ENCODE results near the gene DLEU7. TPM values are rescaled to one million over a fixed set of nuclear protein-coding genes. Genes with fewer than 3 reads are reported as not detected.

The DLEU7 gene
- total and polyA plus RNA-seq, 2 of the 8 experiments (the other 6 are each of a cell fraction or from before 2014, with no cell fraction given): 4.9 to 5.2 TPM

GRCh38 chr13:50871405-50871804 lies 27.9 kb upstream of the DLEU7 start:
- no peak overlapping the region for H3K4me2 ChIP-seq (ENCODE audit: insufficient read depth in 1 of 2, low read depth in 2 of 2, low read length in 2 of 2)
- H2BK15ac ChIP-seq (ENCODE audit: low read length): no peak overlapping the region
- no peaks in the 10 kb centered on the region for H3K9me3 ChIP-seq (ENCODE audit: insufficient read depth in 2 of 2, low read depth in 1 of 2, low read length in 1 of 2)
- no peak overlapping the region for H2BK20ac ChIP-seq (ENCODE audit: low read length)
- no peak overlapping the region for H4K8ac ChIP-seq (ENCODE audit: extremely low read depth, insufficient read depth, low read length)
- no peaks in the 10 kb centered on the region for H3K79me1 ChIP-seq (ENCODE audit: low read depth, low read length)
- H2AK5ac ChIP-seq (ENCODE audit: low read depth, low read length): no peak overlapping the region
- H2BK12ac ChIP-seq (ENCODE audit: low read depth, low read length): no peak overlapping the region
- no peak overlapping the region for H3K9ac ChIP-seq (replicated peaks in 1 of 4; ENCODE audit: extremely low read depth in 1 of 4, low read depth in 3 of 4, low read length in 3 of 4)
- ChIA-PET POLR2A (ENCODE audit: partially characterized antibody) (no interaction called here), CTCF (ENCODE audit: partially characterized antibody) (no interaction called here)
- no peak overlapping the region for H3K4ac ChIP-seq (replicated peaks; ENCODE audit: insufficient read length, low read depth, low read length)
- H3K27me3 ChIP-seq (replicated peaks in 1 of 4; ENCODE audit: control insufficient read depth in 3 of 4, extremely low read depth in 1 of 4, insufficient read depth in 3 of 4, low read length in 3 of 4): no peaks in the 10 kb centered on the region
- H3K18ac ChIP-seq (ENCODE audit: extremely low read depth, low read length): no peak overlapping the region
- FAIRE-seq: no peak
- no peak overlapping the region for H3K4me3 ChIP-seq (ENCODE audit: extremely low read depth in 1 of 4, insufficient read depth in 2 of 4, low read depth in 3 of 4, low read length in 4 of 4)
- no peaks in the 10 kb centered on the region for H3K79me2 ChIP-seq (ENCODE audit: control insufficient read depth in 1 of 2, insufficient read depth in 2 of 2, low read length in 2 of 2)
- no peak overlapping the region for H4K91ac ChIP-seq (replicated peaks; ENCODE audit: insufficient read length, low read length)
- H3K27ac ChIP-seq (ENCODE audit: low read depth, low read length): no peak overlapping the region
- H3K23ac ChIP-seq (ENCODE audit: insufficient read length): no peak overlapping the region
- no peak overlapping the region for H2AFZ ChIP-seq (ENCODE audit: low read length)
- H4K20me1 ChIP-seq (replicated peaks in 1 of 2; ENCODE audit: control insufficient read depth in 1 of 2, insufficient read depth in 2 of 2, low read length in 2 of 2): no peaks in the 10 kb centered on the region
- no peak overlapping the region for H3K14ac ChIP-seq (ENCODE audit: insufficient read length)
- no peaks in the 10 kb centered on the region for H3K36me3 ChIP-seq (ENCODE audit: control insufficient read depth in 2 of 4, insufficient read depth in 4 of 4, low read length in 3 of 4)
- H3K23me2 ChIP-seq (ENCODE audit: low read depth, low read length): no peaks in the 10 kb centered on the region; the same call in 1 of the 2 replicates
- no peak for DNase-seq (ENCODE audit: low read depth in 1 of 2, low spot score in 2 of 2)
- no peaks in the 10 kb centered on the region for H3K4me1 ChIP-seq (replicated peaks in 1 of 4; ENCODE audit: control insufficient read depth in 3 of 4, insufficient read depth in 4 of 4, low read length in 3 of 4)
- no peak overlapping the region for H4K5ac ChIP-seq (ENCODE audit: insufficient read length, low read depth, low read length)
- H3K56ac ChIP-seq (replicated peaks; ENCODE audit: insufficient read length, low read depth, low read length): no peak overlapping the region
- 95% methylated on average over 1 of the region's 1 CpG; no CpG with 5 or more reads in 1 of the 2 experiments for WGBS, 2 experiments (ENCODE audit: extremely low coverage in 1 of 2, insufficient coverage in 1 of 2, insufficient read length in 1 of 2, insufficient replicate concordance in 2 of 2, low coverage in 1 of 2, low lambda C conversion rate in 2 of 2, missing lambda C conversion rate in 1 of 2)
- no peak overlapping the region for H2BK5ac ChIP-seq (ENCODE audit: low read depth, low read length)
- H2BK120ac ChIP-seq (replicated peaks; ENCODE audit: low read depth, low read length): no peak overlapping the region
- TF ChIP-seq RXRA (IDR thresholded peaks at IDR 0.05; ENCODE audit: insufficient read depth, low read depth, low read length) (no peak), NANOG (IDR thresholded peaks at IDR 0.05; ENCODE audit: insufficient read depth, low read depth, low read length, poor library complexity, severe bottlenecking) (no peak), GTF2F1 (IDR thresholded peaks at IDR 0.05; ENCODE audit: borderline replicate concordance, low read depth, low read length) (no peak), CREB1 (IDR thresholded peaks at IDR 0.05) (no peak), TCF12 (IDR thresholded peaks at IDR 0.05; ENCODE audit: low read depth, low read length) (no peak), BACH1 (IDR thresholded peaks at IDR 0.05; ENCODE audit: low read length) (no peak), CTBP2 (IDR thresholded peaks at IDR 0.05; ENCODE audit: borderline replicate concordance, insufficient read depth, insufficient read length, low read length) (no peak), CEBPB (IDR thresholded peaks at IDR 0.05; ENCODE audit: low read depth, low read length) (no peak), RBBP5 (IDR thresholded peaks at IDR 0.05; ENCODE audit: borderline replicate concordance, low read depth, low read length) (no peak), POLR2A (IDR thresholded peaks at IDR 0.05; ENCODE audit: control extremely low read depth in 1 of 2, low read depth in 2 of 2, low read length in 2 of 2) (no peak), SIN3A (conservative IDR thresholded peaks at IDR 0.05 in 1 of 2, IDR thresholded peaks at IDR 0.05 in 1 of 2; ENCODE audit: low read depth in 1 of 2, low read length in 2 of 2) (no peak), SIRT6 (IDR thresholded peaks at IDR 0.05; ENCODE audit: low read length) (no peak), TAF7 (optimal IDR thresholded peaks at IDR 0.05; ENCODE audit: borderline replicate concordance, low read depth, low read length) (no peak), CBX5 (IDR thresholded peaks at IDR 0.05; ENCODE audit: low read depth, low read length) (no peak)
- TF ChIP-seq, protein P1, sequence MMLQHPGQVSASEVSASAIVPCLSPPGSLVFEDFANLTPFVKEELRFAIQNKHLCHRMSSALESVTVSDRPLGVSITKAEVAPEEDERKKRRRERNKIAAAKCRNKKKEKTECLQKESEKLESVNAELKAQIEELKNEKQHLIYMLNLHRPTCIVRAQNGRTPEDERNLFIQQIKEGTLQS (IDR thresholded peaks at IDR 0.05; ENCODE audit: insufficient read depth, low read depth, low read length): no peak

Data from H1 (cell line).